Endothelial cell of umbilical vein (primary cell): ENCODE results near the gene REL. TPM values are rescaled to one million over a fixed set of nuclear protein-coding genes. Genes with fewer than 3 reads are reported as not detected.

Source experiments
- BruUV-seq: library from RNA; stranded (reverse); fragments of 400-500 nt; replicated peaks from 2 replicates; lab custom pipeline; 2021; lab: Mats Ljungman, UMichigan
- CTCF ChIA-PET: fragments of 300-600, 350-600 bp; sonication (Branson Sonifier 250); formaldehyde crosslinking; loops from one replicate; lab custom pipeline; 2021; ENCODE audit warnings: antibody characterized with exemption, inconsistent platforms; lab: Charles Lee
- POLR2A ChIA-PET: fragments of 300-600, 350-600 bp; sonication (Branson Sonifier 250); formaldehyde crosslinking; loops from one replicate; lab custom pipeline; 2021; ENCODE audit warnings: antibody characterized with exemption, inconsistent platforms; lab: Charles Lee
- DNase-seq: peaks from one replicate; pipeline ENCODE4 v3.0.0-alpha.2; 2011; ENCODE audit warnings: low read depth, low spot score
- FAIRE-seq: peaks from 2 replicates; lab custom pipeline; 2011; peaks lifted over from hg19 to GRCh38; lab: Jason Lieb, UNC
- H2AFZ ChIP-seq: 2 replicates; pipeline ENCODE4 v1.6.0; 2012; ENCODE audit warnings: low read depth, low read length, control low read depth, inconsistent platforms
- H3K27ac ChIP-seq: 2 replicates; pipeline ENCODE4 v1.5.1; 2011; ENCODE audit warnings: low read depth, mild to moderate bottlenecking, control low read depth, low read length, moderate library complexity; ENCODE audit not compliant: insufficient read depth
- H3K27me3 ChIP-seq, 2 experiments: 2 replicates each; pipeline versions ENCODE4 v1.6.0 to v1.6.1; 2011; ENCODE audit warnings: low read length in 2 of 2, mixed read lengths in 1 of 2; ENCODE audit not compliant: control insufficient read depth in 2 of 2, insufficient read depth in 2 of 2
- H3K36me3 ChIP-seq, 2 experiments: 2 replicates in 1 of 2; 3 replicates in 1 of 2; pipeline ENCODE4 v1.5.1; 2011; ENCODE audit warnings: low read length in 2 of 2, mild to moderate bottlenecking in 1 of 2, moderate library complexity in 1 of 2; ENCODE audit not compliant: control insufficient read depth in 2 of 2, insufficient read depth in 2 of 2; ENCODE audit errors: extremely low read depth in 1 of 2
- H3K4me1 ChIP-seq: 3 replicates; pipeline ENCODE4 v1.5.1; 2011; ENCODE audit warnings: mild to moderate bottlenecking, low read length; ENCODE audit not compliant: control insufficient read depth, insufficient read depth; ENCODE audit errors: extremely low read depth
- H3K4me2 ChIP-seq: 2 replicates; pipeline ENCODE4 v1.6.1; 2011; ENCODE audit warnings: low read length, control low read depth, mixed read lengths; ENCODE audit not compliant: insufficient read depth
- H3K4me3 ChIP-seq, 3 experiments: fragments of 200-600 bp in 1 of 3; sonication (generic), shearing (Covaris generic) in 1 of 3; replicated peaks in 1 of 3; 2 replicates each; pipeline ENCODE4 v1.5.1; 2011 to 2016; ENCODE audit warnings: control low read depth in 3 of 3, low read length in 3 of 3, mild to moderate bottlenecking in 2 of 3, inconsistent platforms in 1 of 3, low read depth in 1 of 3, moderate library complexity in 1 of 3; ENCODE audit not compliant: insufficient read depth in 1 of 3
- H3K79me2 ChIP-seq: 2 replicates; pipeline ENCODE4 v1.6.0; 2012; ENCODE audit warnings: low read length, inconsistent platforms; ENCODE audit not compliant: control insufficient read depth, insufficient read depth
- H3K9ac ChIP-seq: replicated peaks from 2 replicates; pipeline ENCODE3; 2011; ENCODE audit warnings: low read length, control low read depth; ENCODE audit not compliant: insufficient read depth; ENCODE audit errors: extremely low read depth
- H3K9me1 ChIP-seq: replicated peaks from 3 replicates; pipeline ENCODE4 v1.6.0; 2011; ENCODE audit warnings: mild to moderate bottlenecking, low read length; ENCODE audit not compliant: control insufficient read depth, insufficient read depth; ENCODE audit errors: extremely low read depth
- H3K9me3 ChIP-seq: replicated peaks from 2 replicates; pipeline ENCODE4 v1.5.1; 2012; ENCODE audit warnings: low read length, inconsistent platforms; ENCODE audit not compliant: control insufficient read depth, insufficient read depth
- H4K20me1 ChIP-seq: replicated peaks from 2 replicates; pipeline ENCODE3; 2011; ENCODE audit warnings: mild to moderate bottlenecking, low read length; ENCODE audit not compliant: control insufficient read depth, insufficient read depth; ENCODE audit errors: extremely low read depth
- EZH2 ChIP-seq: IDR thresholded peaks from 2 replicates; pipeline ENCODE4 v1.6.1; 2012; ENCODE audit warnings: borderline replicate concordance, low read depth, mild to moderate bottlenecking, moderate library complexity, low read length, inconsistent platforms; ENCODE audit not compliant: severe bottlenecking
- FOS ChIP-seq: IDR thresholded peaks from 2 replicates; pipeline ENCODE4 v1.6.1; 2011; ENCODE audit warnings: mild to moderate bottlenecking, low read length, moderate library complexity, borderline replicate concordance; ENCODE audit not compliant: insufficient read depth
- GATA2 ChIP-seq: IDR thresholded peaks from 2 replicates; pipeline ENCODE4 v1.7.0; 2011; ENCODE audit warnings: low read depth, mild to moderate bottlenecking, moderate library complexity, mixed read lengths, low read length; ENCODE audit not compliant: insufficient read length, insufficient read depth
- JUN ChIP-seq: IDR thresholded peaks from 2 replicates; pipeline ENCODE4 v1.6.1; 2011; ENCODE audit warnings: borderline replicate concordance, low read depth; ENCODE audit not compliant: insufficient read length, insufficient read depth
- MAX ChIP-seq: IDR thresholded peaks from 2 replicates; pipeline ENCODE4 v1.6.1; 2011; ENCODE audit not compliant: insufficient read depth, insufficient read length
- MYC ChIP-seq: IDR thresholded peaks from one replicate; pipeline ENCODE4 v1.6.1; 2011; ENCODE audit warnings: mild to moderate bottlenecking, low read depth, low read length
- POLR2A ChIP-seq: IDR thresholded peaks from 2 replicates; pipeline ENCODE4 v1.6.1; 2012; ENCODE audit warnings: low read depth, mild to moderate bottlenecking, control low read depth, low read length
- POLR2AphosphoS5 ChIP-seq: IDR thresholded peaks from 2 replicates; pipeline ENCODE4 v1.6.1; 2012; ENCODE audit warnings: low read depth, mild to moderate bottlenecking, control low read depth, low read length, moderate library complexity; ENCODE audit not compliant: insufficient read depth
- dilution Hi-C: fragments of 300-500 bp; cut with MboI; formaldehyde crosslinking; loops from one replicate; pipeline ENCODE4 v1.15.0; 2019; ENCODE audit warnings: low sequenced_read_pairs; ENCODE audit not compliant: extremely low pct_ligation_motif_present
- intact Hi-C: fragments of 100-400 bp; cut with micrococcal nuclease; formaldehyde crosslinking; loops from one replicate; pipeline ENCODE4 v1.10.0; 2022
- polyA plus RNA-seq, 4 experiments: library from polyadenylated mRNA; depleted of rRNA in 3 of 4; stranded (reverse) in 3 of 4; unstranded in 1 of 4; fragments of >200 nt; gene quantifications; 2 replicates each; pipeline versions ENCODE4 v1.2.1 to v1.2.3, GENCODE V29; 2011 to 2012; ENCODE audit warnings: missing spikeins in 1 of 4
- total RNA-seq: library from RNA; stranded (reverse); gene quantifications from 2 replicates; pipeline ENCODE4 v1.2.3, GENCODE V29; 2021
- TF ChIP-seq, protein P1 (sequence below), 2 donors: IDR thresholded peaks; 1 replicate in 1 of 2; 2 replicates in 1 of 2; pipeline ENCODE4 v1.5.1; 2011; ENCODE audit warnings: low read length in 2 of 2, mild to moderate bottlenecking in 2 of 2, moderate library complexity in 2 of 2, control low read depth in 1 of 2, inconsistent platforms in 1 of 2, low read depth in 1 of 2; ENCODE audit not compliant: insufficient read depth in 1 of 2; ENCODE audit errors: extremely low read depth in 1 of 2

REL gene
- total and polyA plus RNA-seq, 2 donors (not counting 3 experiments of a cell fraction or from before 2014, with no cell fraction given), result 3.5 to 12.8 TPM

- intact Hi-C loops (no loop called here), dilution Hi-C loops (no loop called here)
- Histone ChIP-seq H3K4me2 (no peak overlapping the region), H4K20me1 (no peaks in the 10 kb centered on the region), H3K9ac (no peak overlapping the region), H3K27ac (no peak overlapping the region), H2AFZ (no peak overlapping the region), H3K79me2 (no peaks in the 10 kb centered on the region), H3K4me1 (peaks cover 10% of the 10 kb centered on the region), H3K9me1 (no peaks in the 10 kb centered on the region), H3K27me3 (no peaks in the 10 kb centered on the region), H3K9me3 (no peaks in the 10 kb centered on the region), H3K36me3 (no peaks in the 10 kb centered on the region), H3K4me3 (no peak overlapping the region)
- CTCF ChIA-PET, result no interaction called here
- no peak for TF ChIP-seq EZH2
- TF ChIP-seq, protein P1, sequence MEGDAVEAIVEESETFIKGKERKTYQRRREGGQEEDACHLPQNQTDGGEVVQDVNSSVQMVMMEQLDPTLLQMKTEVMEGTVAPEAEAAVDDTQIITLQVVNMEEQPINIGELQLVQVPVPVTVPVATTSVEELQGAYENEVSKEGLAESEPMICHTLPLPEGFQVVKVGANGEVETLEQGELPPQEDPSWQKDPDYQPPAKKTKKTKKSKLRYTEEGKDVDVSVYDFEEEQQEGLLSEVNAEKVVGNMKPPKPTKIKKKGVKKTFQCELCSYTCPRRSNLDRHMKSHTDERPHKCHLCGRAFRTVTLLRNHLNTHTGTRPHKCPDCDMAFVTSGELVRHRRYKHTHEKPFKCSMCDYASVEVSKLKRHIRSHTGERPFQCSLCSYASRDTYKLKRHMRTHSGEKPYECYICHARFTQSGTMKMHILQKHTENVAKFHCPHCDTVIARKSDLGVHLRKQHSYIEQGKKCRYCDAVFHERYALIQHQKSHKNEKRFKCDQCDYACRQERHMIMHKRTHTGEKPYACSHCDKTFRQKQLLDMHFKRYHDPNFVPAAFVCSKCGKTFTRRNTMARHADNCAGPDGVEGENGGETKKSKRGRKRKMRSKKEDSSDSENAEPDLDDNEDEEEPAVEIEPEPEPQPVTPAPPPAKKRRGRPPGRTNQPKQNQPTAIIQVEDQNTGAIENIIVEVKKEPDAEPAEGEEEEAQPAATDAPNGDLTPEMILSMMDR (IDR thresholded peaks at IDR 0.05; ENCODE audit: extremely low read depth in 1 of 2, insufficient read depth in 1 of 2, low read depth in 1 of 2, low read length in 2 of 2), result no peak
- no peak for TF ChIP-seq MYC
- TF ChIP-seq JUN, result no peak
- no peak for TF ChIP-seq POLR2A
- no peak for TF ChIP-seq GATA2
- no peak for TF ChIP-seq FOS
- no peak for TF ChIP-seq POLR2AphosphoS5
- no peak for TF ChIP-seq MAX
- POLR2A ChIA-PET, result no interaction called here
- FAIRE-seq (no peak), DNase-seq (no peak)
- BruUV-seq, result no TSS peak
These were observed 81.8 kb downstream of the REL start for GRCh38 chr2:60963190-60963589.
